Gastrocnemius medialis (tissue), 4 donors: Measurements from ENCODE around the gene ARID5B.

ENCODE experiments used
- POLR2A ChIP-seq, 2 donors: fragments of 450-650 bp; IDR thresholded peaks; one replicate each; pipeline ENCODE4 v1.6.1; 2017; ENCODE audit warnings: antibody characterized with exemption in 2 of 2, mild to moderate bottlenecking in 2 of 2, moderate library complexity in 2 of 2
- TF ChIP-seq, protein P1 (sequence below), 5 experiments: fragments of 450-650 bp in 3 of 5; fragments of 200-600 bp in 2 of 5; sonication (generic) in 2 of 5; IDR thresholded peaks in 4 of 5; conservative IDR thresholded peaks in 1 of 5; 1 replicate in 4 of 5; 2 replicates in 1 of 5; pipeline ENCODE4 v1.5.1; 2016 to 2019; ENCODE audit warnings: antibody characterized with exemption in 5 of 5, mild to moderate bottlenecking in 3 of 5, moderate library complexity in 3 of 5

DNA sequence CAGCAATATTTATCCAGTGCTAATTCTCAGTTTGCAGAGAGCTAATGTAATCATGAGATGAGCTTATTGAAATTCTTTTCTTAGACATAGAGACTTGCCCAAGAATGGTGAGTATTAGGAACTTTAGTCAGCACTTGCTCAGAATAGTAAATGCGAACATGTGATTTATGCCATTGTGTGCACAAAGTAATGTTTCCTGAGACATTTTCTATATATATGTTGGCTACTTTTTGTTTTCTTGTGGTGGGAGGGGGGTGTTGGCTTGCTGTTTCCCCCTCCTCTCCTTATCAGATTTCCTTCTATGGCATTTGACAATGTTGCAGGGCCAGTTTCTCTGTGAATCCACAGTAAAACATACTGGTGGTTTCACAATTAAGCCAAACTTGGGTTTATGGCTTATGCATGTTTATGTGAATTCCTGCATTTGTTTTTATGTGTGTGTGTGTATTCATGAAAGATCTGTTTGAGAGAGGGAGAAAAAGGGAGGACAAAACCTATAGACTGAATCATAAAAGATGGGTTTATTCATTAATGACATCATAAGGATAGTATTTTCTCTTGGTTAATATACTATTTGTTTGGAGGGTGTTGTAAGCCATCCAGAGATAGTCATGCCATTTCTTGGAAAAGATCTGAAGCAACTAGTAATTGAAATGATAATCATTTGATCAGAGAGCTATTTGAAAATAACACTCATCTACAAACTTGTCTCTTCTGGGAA, 36.3 kb downstream of the ARID5B start:
- no peak for TF ChIP-seq POLR2A (IDR thresholded peaks at IDR 0.05)
- TF ChIP-seq, protein P1, sequence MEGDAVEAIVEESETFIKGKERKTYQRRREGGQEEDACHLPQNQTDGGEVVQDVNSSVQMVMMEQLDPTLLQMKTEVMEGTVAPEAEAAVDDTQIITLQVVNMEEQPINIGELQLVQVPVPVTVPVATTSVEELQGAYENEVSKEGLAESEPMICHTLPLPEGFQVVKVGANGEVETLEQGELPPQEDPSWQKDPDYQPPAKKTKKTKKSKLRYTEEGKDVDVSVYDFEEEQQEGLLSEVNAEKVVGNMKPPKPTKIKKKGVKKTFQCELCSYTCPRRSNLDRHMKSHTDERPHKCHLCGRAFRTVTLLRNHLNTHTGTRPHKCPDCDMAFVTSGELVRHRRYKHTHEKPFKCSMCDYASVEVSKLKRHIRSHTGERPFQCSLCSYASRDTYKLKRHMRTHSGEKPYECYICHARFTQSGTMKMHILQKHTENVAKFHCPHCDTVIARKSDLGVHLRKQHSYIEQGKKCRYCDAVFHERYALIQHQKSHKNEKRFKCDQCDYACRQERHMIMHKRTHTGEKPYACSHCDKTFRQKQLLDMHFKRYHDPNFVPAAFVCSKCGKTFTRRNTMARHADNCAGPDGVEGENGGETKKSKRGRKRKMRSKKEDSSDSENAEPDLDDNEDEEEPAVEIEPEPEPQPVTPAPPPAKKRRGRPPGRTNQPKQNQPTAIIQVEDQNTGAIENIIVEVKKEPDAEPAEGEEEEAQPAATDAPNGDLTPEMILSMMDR (IDR thresholded peaks at IDR 0.05 in 4 of 5, conservative IDR thresholded peaks at IDR 0.05 in 1 of 5), result no peak
